NCI-H1694 treated with DMSO at 0.1 percent for 48 hours (cell line): Measurements from ENCODE around the gene TIE1.

ENCODE experiments used
- DNase-seq: peaks from one replicate; lab custom pipeline; 2025; lab: John Stamatoyannopoulos, UW

TIE1 gene

DNA sequence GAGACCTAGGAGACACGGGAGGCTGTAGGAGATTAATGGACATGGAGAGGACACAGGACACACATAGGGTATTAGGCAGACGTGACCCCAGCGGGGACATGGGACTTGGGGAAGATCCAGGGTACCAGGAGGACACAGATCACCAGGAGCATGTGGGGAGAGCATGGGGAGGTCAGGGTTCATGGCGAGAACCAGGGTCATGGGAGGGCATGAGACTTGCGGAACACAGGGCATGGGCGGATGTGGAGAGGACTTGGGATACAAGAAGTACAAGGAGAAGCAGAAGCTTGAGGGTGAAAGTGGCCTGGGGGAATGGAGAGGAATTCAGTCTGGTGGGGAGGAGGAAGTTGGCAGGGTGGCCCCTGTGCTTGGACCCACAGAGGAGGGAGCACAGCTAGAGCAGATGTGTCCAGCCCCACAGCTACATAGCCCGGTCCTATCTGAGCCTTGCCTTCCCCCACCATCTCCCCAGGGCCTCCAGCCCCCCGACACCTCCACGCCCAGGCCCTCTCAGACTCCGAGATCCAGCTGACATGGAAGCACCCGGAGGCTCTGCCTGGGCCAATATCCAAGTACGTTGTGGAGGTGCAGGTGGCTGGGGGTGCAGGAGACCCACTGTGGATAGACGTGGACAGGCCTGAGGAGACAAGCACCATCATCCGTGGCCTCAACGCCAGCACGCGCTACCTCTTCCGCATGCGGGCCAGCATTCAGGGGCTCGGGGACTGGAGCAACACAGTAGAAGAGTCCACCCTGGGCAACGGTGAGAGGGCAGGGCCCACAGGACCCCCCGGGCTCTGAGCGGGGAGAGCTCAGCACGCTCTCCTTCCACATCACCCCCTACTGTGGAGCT is 12.1 kb downstream of the TIE1 start:
- no peak for DNase-seq

DNA sequence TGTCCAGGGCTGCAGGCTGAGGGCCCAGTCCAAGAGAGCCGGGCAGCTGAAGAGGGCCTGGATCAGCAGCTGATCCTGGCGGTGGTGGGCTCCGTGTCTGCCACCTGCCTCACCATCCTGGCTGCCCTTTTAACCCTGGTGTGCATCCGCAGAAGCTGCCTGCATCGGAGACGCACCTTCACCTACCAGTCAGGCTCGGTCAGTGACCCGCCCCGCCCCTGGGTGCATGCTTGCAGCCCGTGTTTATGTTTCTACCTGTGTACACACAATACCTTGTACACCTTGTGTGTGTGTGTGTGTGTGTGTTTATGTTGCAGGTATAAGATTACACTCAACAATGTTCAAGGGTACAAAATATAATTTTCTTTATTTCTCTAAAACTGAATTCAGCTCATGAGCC is 13.0 kb downstream of the TIE1 start:
- DNase-seq, result no peak

DNA sequence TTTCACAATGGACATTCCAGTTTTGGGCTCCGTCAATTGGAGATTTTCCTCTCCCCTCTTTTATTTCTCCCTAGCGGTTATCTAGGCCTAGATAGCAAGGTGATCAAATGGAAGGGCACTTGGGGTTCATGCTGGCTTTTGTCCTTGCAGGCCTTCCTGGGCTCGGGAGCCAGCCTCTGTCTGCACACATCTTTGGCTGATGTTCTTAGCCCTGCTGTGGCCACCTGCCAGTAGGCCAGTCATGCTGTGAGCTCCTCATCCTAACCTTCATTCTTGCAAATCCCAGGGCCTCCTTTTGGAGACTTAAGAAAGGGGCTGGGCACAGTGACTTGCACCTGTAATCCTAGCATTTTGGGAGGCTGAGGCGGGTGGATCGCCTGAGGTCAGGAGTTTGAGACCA is 13.5 kb downstream of the TIE1 start:
- DNase-seq, result no peak

DNA sequence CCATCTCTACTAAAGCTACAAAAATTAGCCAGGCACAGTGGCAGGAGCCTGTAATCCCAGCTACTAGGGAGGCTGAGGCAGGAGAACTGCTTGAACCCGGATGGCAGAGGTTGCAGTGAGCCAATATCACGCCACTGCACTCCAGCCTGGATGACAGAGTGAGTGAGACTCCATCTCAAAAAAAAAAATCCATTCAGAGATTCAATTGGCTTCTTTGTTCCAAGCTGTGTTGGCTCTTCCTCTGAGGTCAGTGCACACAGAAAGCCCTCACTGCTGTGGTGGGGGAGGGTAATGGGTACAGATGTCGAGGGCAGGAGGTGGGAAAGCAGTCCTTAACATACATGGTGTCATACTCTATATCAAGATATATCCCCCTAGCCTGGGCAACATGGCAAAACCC is 14.7 kb downstream of the TIE1 start:
- no peak for DNase-seq

DNA sequence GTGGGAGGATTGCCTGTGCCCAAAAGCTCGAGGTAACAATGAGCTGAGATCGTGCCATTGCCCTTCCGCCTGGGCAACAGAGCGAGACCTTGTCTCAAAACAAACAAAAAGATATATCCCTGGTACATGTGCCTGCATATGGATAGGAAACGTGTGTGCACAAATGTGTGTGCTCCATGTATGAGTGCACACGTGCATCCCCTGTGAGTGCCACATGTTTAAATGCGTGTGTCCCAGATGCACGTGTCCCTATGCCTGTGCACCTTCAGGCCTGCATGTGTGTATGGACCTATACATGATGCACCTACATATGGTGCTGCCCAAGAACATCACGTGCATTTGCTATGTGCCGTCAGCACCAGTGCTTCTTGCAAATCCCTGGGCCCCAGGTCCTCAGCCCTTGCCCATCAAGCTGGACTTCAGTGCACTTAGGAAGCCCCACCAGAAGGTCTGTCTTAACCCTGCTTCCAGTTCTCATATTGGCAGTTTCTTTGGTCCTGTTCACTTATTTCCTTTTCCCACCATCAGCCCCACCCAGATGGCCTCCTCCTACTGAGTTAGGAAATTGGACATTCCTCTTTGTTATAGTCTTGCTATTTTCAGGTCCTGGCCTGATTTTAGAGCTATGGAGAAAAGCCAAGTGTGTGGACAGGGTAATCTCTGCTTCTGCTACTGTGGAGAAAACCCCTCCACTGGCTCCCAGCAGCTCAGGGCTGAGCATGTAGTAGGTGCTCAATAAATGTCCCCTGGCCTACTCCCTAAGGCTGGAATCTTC is 15.4 kb downstream of the TIE1 start:
- DNase-seq, result no peak

DNA sequence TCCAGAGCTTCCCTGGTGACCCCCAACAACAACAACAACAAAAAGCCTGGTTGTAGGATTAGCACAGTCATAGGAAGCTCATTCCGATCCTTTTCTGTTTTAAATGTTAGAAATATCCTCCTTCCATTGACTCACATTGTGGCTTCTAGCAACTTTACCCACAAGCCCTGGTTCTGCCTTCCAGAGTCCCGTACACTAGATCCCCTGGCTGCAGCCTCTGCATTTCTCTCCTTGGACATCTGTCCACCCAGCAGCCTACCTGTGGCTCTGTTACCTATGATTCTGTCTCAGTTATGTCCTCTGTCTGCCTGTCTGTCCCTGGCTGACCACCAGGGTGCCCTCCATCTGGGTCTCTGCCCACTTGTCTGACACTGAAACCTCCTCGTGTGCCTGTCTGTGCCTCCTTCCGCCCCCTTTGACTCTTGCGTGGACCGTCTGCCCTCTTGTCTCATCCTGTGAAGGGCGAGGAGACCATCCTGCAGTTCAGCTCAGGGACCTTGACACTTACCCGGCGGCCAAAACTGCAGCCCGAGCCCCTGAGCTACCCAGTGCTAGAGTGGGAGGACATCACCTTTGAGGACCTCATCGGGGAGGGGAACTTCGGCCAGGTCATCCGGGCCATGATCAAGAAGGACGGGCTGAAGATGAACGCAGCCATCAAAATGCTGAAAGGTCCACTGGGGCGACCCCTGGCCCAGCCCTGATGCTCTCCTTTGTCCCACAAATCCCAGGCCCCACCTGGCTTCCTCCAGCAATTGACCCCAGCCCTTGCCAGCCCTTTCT is 16.1 kb downstream of the TIE1 start:
- DNase-seq, result no peak

DNA sequence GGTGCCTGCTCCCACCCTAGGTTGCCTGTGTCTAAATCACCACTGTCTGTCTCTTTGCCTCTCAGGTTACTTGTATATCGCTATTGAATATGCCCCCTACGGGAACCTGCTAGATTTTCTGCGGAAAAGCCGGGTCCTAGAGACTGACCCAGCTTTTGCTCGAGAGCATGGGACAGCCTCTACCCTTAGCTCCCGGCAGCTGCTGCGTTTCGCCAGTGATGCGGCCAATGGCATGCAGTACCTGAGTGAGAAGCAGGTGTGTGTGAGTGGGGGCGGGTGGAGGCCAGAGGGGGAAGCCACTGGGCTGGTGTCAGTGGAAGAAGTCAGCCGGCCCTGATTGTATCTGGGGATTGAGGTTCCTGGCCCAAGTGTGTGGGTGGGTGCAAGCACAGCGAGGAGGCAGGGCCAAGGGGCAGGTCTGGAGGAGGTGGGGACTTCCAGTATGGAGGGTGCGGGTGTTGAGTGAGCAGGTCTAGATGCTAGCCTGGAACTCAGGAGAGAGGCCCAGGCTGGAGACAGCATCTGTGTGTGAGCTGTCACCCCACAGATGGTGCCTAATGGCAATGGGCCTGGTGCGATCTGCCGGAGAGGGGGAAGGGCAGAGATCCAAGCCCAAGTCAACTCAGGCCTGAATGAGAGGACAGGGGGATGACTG is 17.2 kb downstream of the TIE1 start:
- DNase-seq, result peak; percentile 77

DNA sequence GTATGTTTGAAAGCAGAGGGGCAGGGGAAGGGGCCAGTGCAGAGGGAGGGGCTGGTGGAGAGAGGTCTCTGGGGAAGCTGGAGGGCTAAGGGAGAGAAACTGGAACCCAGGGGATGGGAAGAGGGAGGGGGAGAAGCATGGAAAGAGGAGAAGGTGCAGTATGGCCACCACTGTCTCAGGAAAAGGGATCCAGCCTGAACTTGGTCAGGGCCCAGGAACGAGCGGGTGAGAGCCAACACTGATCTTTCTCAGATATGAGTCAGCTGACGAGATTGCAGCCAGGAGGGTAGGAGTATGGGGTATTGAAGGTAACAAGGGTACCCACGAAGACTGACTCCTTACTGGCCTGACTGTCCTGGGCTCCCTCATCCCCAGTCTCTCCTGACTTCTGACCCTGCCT is 18.0 kb downstream of the TIE1 start:
- no peak for DNase-seq

DNA sequence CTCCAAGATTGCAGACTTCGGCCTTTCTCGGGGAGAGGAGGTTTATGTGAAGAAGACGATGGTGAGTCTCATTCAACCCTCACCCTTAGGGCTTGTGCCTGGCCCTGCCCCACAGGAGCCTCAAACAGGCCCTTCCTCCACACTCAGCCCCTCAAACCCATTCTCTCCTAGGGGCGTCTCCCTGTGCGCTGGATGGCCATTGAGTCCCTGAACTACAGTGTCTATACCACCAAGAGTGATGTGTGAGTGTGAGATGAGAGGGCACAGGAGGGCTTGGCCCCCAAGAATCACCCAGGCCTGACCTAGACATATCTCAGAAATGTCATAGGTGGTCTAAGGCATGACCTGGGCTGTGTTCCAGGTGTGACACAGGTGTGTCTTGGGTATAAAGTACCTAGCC is 18.5 kb downstream of the TIE1 start:
- no peak for DNase-seq

DNA sequence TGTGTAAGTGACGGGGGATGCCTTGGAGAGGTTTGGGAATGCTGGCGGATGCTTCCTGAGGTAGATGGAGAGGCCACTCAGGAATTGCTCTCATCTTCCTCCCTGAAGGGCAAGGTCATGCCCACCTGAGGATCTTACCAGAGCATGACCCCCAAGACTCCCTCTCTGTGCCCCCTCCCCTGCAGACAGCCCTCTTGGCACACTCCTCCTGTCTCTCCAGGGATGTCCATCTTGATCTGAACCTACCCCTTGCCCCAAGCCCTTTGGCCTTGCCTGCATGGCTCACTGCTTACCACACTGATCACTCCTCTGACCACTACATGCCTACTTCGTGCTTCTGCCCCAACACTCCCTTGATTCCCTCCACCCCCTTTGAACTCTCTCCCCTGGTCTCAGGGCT is 19.0 kb downstream of the TIE1 start:
- DNase-seq, result no peak

DNA sequence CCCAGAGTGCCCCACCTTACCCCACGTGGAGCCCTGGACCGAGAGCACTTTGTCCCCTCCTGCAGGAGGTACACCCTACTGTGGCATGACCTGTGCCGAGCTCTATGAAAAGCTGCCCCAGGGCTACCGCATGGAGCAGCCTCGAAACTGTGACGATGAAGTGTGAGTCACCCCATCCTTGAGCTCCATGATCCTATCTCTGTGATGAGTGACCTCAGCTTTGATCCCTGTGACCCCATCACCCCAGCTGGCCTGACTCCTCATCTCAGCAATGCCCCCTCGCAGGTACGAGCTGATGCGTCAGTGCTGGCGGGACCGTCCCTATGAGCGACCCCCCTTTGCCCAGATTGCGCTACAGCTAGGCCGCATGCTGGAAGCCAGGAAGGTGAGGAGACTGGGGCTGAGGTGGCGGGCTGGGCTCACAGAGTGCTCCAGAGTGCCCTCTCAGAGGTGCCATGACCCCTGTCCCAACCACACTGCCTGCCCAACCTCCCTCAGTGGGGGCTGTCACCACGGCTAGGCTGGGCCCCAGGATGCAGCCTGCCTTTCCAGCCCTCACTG is 20.6 kb downstream of the TIE1 start:
- no peak for DNase-seq

DNA sequence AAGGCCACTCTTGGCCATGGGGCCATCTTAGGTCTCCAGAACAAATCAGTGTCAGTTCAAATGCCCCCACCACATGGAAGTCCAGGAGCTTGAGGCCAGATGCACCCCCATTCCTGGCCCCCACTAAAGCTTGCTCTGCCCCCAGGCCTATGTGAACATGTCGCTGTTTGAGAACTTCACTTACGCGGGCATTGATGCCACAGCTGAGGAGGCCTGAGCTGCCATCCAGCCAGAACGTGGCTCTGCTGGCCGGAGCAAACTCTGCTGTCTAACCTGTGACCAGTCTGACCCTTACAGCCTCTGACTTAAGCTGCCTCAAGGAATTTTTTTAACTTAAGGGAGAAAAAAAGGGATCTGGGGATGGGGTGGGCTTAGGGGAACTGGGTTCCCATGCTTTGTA is 21.7 kb downstream of the TIE1 start:
- DNase-seq, result no peak

DNA sequence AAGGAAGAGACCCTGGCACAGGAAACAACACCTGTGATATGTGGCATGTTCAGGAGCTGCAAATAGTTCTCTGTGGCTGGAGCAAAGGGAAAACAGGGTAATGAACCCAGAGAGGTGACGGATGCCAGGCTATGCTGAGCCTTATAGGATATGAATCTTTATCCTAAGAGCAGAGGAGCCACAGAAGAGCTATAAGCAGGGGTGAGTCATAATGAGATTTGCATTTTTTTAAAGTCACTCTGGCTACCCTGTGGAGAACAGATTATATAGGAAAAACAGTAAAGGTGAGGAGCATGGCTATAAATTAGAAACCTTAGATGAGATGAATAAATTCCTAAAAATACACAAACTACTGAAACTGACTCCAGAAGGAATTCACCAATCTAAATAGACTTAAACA is 24.0 kb downstream of the TIE1 start:
- DNase-seq, result no peak

DNA sequence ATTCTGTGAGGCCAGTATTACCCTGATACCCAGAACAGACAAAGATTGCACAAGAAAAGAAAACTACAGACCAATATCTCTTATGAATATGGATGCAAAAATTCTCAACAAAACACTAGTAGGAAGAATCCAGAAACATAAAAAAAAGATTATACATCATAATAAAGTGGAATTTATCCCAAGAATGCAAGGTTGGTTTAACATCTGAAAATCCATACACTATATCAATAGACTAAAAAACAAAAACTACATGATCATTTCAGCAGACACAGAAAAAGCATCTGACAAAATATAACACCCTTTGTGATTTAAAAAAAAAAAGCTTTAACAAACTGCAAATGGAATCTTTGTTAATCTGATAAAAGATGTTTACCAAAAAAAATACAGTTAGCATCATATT is 24.6 kb downstream of the TIE1 start:
- DNase-seq, result no peak

DNA sequence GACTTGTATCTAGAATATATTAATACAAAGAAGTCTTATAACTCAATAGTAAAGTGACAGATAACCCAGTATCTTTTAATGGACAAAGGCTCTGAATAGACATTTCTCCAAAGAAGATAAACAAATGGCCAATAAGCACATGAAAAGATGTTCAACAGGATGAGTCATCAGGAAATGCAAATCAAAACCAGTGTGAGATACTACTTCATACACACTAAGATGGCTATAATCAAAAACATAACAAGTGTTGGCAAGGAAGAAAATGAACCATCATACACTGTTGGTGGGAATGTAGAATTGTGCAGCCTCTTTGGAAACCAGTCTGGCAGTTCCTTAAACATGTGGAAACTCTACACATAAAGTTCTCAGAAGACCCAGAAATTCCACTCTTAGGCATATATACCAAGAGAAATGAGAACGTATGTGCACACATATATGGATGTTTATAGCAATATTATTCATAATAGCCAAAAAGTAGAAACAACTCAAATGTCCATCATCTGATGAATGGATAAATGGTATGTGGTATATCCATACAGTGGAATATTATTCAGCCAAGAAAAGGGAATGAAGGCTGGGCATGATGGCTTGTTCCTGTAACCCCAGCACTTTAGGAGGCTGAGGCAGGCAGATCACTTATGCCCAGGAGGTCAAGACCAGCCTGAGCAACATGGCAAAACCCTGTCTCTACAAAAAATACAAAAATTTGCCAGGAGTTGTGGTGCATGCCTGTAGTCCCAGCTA is 26.9 kb downstream of the TIE1 start:
- no peak for DNase-seq

DNA sequence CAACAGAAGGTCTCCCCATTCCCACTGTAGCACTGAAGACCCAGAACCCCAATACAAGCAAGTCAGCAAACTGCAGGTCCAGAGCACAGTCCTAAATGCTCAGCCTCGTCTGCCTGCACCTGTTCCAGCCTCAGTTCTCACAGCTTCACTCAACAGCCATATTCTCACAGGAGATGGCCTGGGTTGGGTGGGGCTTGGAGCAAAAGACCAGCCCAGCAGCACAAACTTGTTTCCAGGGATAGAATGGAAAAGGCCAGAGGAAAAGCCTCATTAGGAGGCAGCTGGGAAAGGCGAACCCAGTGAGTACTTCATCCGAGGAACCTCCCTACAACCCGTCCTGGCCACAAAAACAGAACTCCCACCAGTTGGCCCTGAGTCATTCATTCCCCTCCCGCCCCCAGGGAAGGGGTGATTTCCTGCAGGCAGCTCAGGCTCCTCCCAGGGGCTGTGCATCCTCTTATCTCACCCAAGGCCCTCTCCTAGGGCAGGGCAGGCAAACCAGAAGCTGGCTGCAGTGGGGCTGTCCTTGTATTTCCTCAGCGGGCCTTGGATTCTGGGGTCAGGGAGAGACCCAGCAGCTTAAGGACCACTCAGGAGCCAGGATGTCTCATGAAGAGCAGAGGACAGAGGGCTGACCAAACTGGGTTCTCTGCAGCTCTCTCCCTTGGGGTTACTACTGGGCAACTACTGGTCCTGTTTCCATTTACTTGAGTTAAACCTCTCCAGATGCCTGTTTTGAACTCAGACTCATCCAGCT is 29.4 kb downstream of the TIE1 start:
- no peak for DNase-seq

DNA sequence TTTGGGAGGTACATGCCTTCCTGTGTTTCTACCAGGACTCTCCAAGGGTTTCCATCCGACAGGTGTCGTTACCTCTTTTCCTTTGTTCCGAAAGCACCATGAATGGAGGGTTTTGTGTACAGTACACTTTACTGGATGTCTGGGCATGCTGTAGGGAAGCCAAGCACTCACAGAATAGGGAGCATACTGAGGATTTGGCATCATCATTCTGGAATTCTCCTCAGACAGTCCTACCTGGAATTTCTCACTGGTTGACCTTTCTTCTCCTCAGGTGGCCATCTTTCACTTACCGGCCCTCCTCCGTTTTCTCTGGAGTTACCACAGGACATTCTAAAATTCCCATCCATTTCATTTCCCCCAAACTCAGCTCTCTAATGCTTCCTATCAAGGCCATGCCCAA is 30.9 kb downstream of the TIE1 start:
- DNase-seq, result no peak

DNA sequence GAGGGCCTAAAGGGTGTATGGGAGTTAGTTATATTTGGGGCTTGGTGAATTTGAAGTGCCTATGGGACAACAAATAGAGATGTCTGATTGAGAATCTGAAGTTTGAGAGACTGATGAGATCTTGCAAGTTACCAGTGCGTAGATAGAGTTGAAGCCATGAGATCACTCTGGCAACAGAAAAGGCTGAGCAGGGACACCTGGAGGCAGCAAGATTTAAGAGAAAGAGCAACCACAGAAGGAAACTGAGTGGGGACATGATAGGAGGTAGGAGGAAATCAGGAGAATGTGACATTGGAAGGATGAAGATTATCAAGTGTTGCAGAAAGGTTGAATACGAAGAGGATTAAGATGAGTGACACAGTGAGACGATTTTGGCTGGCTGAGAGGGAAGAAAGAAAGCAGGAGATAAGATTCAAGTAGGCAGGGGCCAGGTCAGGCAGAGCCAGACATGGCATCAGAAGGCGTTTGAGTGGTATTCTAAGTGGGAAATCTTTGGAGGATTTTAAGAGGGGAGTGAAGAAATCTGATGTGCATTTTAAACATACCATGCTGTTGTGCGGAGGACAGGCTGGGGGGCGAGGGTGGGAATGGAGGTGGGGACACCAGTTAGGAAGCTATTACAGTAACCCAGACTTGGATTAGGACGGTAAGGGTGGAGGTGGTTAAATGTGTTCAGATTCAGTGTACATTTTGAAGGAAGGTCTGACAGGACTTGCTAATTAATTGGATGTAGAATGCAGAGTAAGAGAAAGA is 33.8 kb downstream of the TIE1 start:
- no peak for DNase-seq

DNA sequence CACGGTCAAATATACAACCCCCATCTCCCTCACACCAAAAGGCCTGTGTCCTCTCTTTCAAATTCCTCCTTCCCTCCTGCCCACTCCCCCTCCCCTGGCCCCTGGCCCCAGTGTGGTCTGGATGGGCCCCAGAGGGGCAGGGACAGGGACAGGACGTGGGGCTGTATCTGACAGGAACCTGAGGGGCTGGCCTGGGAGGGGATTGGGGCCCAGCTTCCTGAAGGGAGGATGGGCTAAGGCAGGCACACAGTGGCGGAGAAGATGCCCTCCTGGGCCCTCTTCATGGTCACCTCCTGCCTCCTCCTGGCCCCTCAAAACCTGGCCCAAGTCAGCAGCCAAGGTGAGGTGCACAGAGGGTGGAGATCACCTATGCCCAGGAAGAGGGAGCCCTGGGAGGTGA is 36.8 kb downstream of the TIE1 start, which contains the start of gene MPL:
Gene MPL (plus strand): TSS at position 231 of the 400 bp plus-strand sequence. CDS start 31 bp downstream, at position 262.
- DNase-seq, result no peak

DNA sequence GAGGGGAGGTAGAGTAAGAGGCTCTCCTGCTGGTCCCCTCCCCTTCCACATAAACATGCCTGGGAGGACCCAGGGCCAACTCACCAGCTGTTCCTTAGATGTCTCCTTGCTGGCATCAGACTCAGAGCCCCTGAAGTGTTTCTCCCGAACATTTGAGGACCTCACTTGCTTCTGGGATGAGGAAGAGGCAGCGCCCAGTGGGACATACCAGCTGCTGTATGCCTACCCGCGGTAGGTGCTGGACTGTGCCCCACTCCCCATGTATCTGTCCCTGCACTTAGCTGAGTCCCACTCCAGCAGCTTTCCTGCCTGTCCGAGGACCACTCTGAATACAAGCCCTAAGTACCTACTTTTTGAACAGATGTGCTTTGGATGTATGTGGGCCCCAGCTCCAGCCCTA is 37.2 kb downstream of the TIE1 start:
- no peak for DNase-seq
